Hepatic stellate cell (primary cell): ENCODE results near the gene NRXN3.

Experiments used
- DNase-seq: peaks from one replicate; pipeline ENCODE4 v3.0.0; 2011; ENCODE audit warnings: low spot score

Gene NRXN3

GRCh38 chr14:79542121-79542520, 1371.9 kb downstream of the NRXN3 start:
- DNase-seq = no peak

- DNase-seq = no peak
Measured at GRCh38 chr14:79543348-79543747, 1373.2 kb downstream of the NRXN3 start.

- no peak for DNase-seq
Measured at GRCh38 chr14:79543967-79544697, 1374.0 kb downstream of the NRXN3 start.

- no peak for DNase-seq
Measured at GRCh38 chr14:79544698-79545070, 1374.5 kb downstream of the NRXN3 start.

- no peak for DNase-seq
Measured at GRCh38 chr14:79548836-79549235, 1378.7 kb downstream of the NRXN3 start.

- no peak for DNase-seq
Measured at GRCh38 chr14:79549515-79549914, 1379.3 kb downstream of the NRXN3 start.

GRCh38 chr14:79551523-79551922, 1381.3 kb downstream of the NRXN3 start:
- DNase-seq = no peak

- no peak for DNase-seq
Measured at GRCh38 chr14:79552778-79553177, 1382.6 kb downstream of the NRXN3 start.

GRCh38 chr14:79554816-79555215, 1384.6 kb downstream of the NRXN3 start:
- no peak for DNase-seq

GRCh38 chr14:79555429-79555828, 1385.3 kb downstream of the NRXN3 start:
- no peak for DNase-seq

- no peak for DNase-seq
Measured at GRCh38 chr14:79557309-79557708, 1387.1 kb downstream of the NRXN3 start.

GRCh38 chr14:79562185-79562584, 1392.0 kb downstream of the NRXN3 start:
- no peak for DNase-seq

GRCh38 chr14:79564371-79564770, 1394.2 kb downstream of the NRXN3 start:
- no peak for DNase-seq

GRCh38 chr14:79567306-79567705, 1397.1 kb downstream of the NRXN3 start:
- DNase-seq = no peak

GRCh38 chr14:79568594-79568993, 1398.4 kb downstream of the NRXN3 start:
- DNase-seq = no peak

- no peak for DNase-seq
Measured at GRCh38 chr14:79569072-79569471, 1398.9 kb downstream of the NRXN3 start.

- DNase-seq = no peak
Measured at GRCh38 chr14:79570648-79571047, 1400.5 kb downstream of the NRXN3 start.

GRCh38 chr14:79571366-79571765, 1401.2 kb downstream of the NRXN3 start:
- no peak for DNase-seq

- no peak for DNase-seq
Measured at GRCh38 chr14:79573486-79573885, 1403.3 kb downstream of the NRXN3 start.

GRCh38 chr14:79575032-79575431, 1404.9 kb downstream of the NRXN3 start:
- no peak for DNase-seq

GRCh38 chr14:79576424-79576823, 1406.3 kb downstream of the NRXN3 start:
- no peak for DNase-seq

- DNase-seq = no peak
Measured at GRCh38 chr14:79578470-79578869, 1408.3 kb downstream of the NRXN3 start.

- no peak for DNase-seq
Measured at GRCh38 chr14:79580414-79580813, 1410.2 kb downstream of the NRXN3 start.

GRCh38 chr14:79580906-79581305, 1410.7 kb downstream of the NRXN3 start:
- DNase-seq = no peak
